Stimulated activated CD8-positive, alpha-beta memory T cell treated with anti-CD3 and anti-CD28 coated beads, Interleukin-7, amount 100 ng/mL, for 4 hours (primary cell): ENCODE measurements around the gene FAM163A.
"Not testable (repeated sequence)": the region's sequence is repeated elsewhere in the genome, so short reads cannot be mapped to it uniquely, and the experiment has no call there.

ENCODE experiments used
- DNase-seq, 2 donors: peaks; one replicate each; pipeline ENCODE4 v3.0.0-alpha.2; 2020; ENCODE audit warnings: low read depth in 2 of 2

Gene FAM163A

DNA sequence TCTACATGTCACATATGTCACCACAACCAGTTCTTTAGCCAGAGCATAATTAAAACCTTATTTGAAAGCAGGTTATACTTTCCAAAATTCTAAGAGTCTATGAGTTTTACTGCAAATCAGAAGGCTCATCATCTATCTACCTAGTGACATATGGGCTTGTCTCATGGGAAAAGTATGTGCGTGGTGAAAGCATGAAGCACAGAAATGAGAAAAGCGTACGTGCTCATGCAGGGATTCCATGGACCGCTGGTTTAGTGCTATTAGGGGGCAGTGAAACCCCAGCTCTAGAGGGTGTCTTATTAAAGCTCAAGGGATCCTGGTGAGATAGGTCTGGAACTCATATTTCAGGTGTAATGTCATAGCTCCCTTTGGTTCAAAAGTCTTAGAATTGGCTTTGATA is 50.2 kb downstream of the FAM163A start:
- DNase-seq, result no peak

- DNase-seq, result no peak
Measured at GRCh38 chr1:179794146-179794545, 51.1 kb downstream of the FAM163A start.

GRCh38 chr1:179794669-179795068 is 51.6 kb downstream of the FAM163A start:
- no peak for DNase-seq

DNA sequence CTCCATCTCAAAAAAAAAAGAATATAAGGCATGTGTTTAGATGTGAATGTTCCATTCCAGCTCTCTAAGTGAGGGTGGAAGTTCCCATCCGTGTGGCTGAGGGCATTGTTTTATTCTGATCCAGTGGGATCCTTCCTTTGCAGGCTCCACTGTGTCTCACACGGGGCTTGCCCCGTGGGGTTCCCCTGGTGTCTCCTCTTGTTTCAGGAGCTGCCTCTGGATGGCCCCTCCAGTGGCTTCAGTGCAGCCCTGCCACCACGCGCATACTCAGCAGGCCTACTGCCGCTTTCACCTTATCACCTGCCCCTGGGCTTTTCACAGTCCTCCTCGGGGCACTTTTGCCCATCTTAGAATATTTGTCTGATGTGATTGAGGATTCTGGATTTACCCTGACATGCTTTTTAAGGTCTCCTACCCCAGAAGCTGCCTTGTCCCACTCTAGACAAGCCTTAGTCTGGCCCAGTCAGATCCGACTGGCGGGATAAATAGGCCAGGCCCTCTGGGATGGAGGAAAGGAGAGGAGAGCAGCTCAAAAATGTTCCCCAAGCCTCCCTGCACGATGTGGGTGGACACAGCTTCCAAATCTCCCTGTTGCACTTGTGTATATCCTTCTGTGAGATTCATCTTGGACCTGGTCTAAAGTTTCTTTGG is 55.2 kb downstream of the FAM163A start:
- DNase-seq, result no peak

DNA sequence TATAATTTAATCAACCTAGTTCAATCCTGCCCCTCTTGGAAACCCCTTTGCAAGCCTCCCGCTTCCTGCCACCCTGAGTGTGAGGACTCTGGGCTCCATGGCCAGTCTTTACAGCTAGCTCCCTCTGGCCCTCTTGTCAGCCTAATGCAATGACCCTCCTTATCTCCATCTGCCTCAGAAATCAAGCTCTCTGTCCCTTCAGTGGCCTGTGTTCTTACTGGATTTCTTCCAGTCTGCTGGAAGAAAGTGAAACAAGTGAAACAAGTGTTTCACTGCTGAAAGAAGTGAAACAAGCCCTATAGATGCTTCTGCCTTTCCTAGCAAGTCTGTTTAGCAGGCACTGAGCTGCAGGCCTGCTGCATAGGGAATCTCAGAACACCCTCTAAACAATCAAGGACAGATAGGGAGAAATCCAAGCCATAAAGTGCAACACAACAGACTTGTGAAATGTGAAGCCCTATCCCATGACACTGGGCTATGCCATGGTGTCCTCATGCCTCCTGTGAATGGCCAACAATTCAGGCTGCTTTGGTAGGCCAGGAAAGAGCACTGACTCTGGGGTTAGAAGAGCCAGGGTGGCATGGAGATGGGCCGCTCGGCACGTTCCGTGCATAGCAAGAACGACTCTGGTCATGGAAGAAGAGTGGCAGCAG is 55.9 kb downstream of the FAM163A start:
- DNase-seq, result no peak

- DNase-seq, result no peak
Measured at GRCh38 chr1:179800481-179800880, 57.4 kb downstream of the FAM163A start.

DNA sequence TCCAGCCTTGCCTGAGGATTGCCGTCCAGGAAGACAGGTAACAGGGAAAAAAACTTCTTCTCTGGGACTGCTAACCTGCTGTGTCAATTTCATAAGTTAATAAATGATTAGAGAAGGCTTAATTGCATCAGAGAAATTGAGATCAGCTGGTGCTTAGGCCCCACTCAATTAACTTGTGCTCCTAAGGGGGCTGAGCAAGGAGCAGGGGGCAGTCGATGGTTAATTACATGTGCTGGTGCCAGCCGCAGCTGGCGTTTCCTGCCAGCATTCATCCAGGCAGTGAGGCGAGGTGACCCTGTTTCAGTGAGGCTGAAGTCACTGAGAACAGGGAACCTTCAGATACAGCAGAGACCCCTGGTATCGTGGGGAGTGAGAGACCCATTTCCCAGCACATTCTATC is 60.0 kb downstream of the FAM163A start:
- no peak for DNase-seq

GRCh38 chr1:179803918-179804317 is 60.8 kb downstream of the FAM163A start:
- DNase-seq, result no peak

GRCh38 chr1:179804417-179804816 is 61.3 kb downstream of the FAM163A start:
- DNase-seq, result not testable (repeated sequence)

- no peak for DNase-seq
Measured at GRCh38 chr1:179805291-179806195, 62.5 kb downstream of the FAM163A start.

DNA sequence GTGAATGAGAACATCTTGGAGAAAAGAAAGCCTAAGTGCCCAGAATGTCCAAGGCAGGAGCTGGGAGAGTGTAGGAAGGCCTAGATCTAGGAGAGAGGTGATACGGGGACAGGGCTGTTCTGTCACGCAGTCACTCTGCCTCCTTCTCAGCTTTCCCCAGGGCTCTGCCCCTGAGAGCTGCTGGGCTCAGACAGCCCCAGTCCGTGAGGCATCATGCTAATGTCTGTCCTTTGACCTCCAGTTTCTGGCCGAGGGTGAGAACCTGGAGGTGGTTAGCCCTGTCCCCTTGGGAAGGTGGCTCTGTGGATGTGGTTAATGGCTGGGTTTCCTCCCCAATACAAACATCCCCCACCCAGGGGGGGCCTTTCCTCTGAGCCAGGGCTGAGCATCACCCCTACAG is 63.2 kb downstream of the FAM163A start:
- DNase-seq, result no peak

DNA sequence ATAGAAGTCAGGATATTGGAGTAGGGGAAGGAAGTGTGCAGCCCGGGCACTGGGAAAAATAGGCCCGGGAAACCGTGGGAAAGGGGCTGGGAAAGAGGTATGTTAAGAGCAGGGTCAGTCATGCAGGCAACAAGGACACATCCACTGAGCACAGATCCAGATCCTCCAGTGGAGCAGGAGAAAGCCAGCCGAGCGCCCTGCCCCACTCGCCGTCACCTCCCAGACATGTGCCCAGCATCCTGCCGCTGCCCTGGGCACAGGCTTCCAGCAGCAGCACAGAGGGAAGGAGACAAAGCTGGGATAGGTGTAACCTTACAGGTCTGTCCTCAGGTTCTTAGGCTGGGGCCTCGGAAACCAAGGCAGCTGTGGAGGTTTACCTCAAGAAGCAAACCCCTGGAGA is 64.2 kb downstream of the FAM163A start:
- DNase-seq, result no peak

GRCh38 chr1:179807691-179808485 is 64.8 kb downstream of the FAM163A start:
- no peak for DNase-seq

- DNase-seq, result no peak
Measured at GRCh38 chr1:179808503-179808902, 65.4 kb downstream of the FAM163A start.

GRCh38 chr1:179809506-179810366 is 66.6 kb downstream of the FAM163A start:
- peak; percentile 35 to 36 for DNase-seq

- DNase-seq, result no peak
Measured at GRCh38 chr1:179810367-179810715, 67.2 kb downstream of the FAM163A start.

- DNase-seq, result no peak
Measured at GRCh38 chr1:179812501-179813292, 69.6 kb downstream of the FAM163A start.

GRCh38 chr1:179813626-179814545 is 70.8 kb downstream of the FAM163A start:
- no peak for DNase-seq

DNA sequence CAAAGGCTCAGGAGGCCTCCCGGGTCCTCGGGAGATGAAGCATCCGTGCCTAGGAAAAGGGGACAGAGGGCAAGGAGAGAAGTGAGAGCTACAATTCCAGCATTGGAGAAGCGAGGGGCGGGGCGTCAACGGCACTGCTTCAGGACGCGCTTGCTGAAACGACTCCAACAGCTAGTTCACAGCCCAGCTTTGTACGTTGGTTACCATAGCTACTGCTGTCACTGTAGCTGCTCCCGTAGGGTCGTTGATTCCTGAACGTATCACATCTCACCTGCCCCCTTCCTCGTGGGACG is 71.4 kb downstream of the FAM163A start:
- DNase-seq, result no peak
